ENCODE results near the gene NTRK3. TPM values are rescaled to one million over a fixed set of nuclear protein-coding genes. Genes with fewer than 3 reads are reported as not detected.

The NTRK3 gene
- total RNA-seq, 1 donor from 2014 or later = 6.4 TPM

GRCh38 chr15:88071141-88071540 lies 185.4 kb downstream of the NTRK3 start:
- TF ChIP-seq CTCF (IDR thresholded peaks at IDR 0.05; ENCODE audit: unreplicated experiment) = no peak
- peaks cover 13% of the 10 kb centered on the region for H3K4me1 Mint-ChIP-seq (ENCODE audit: unreplicated experiment)
- H3K27me3 Mint-ChIP-seq (ENCODE audit: unreplicated experiment) = no peaks in the 10 kb centered on the region
- H3K9me3 Mint-ChIP-seq (ENCODE audit: unreplicated experiment) = no peaks in the 10 kb centered on the region
- H3K4me3 Mint-ChIP-seq (ENCODE audit: unreplicated experiment) = no peak overlapping the region
- H3K36me3 Mint-ChIP-seq (ENCODE audit: low read depth, unreplicated experiment) = no peaks in the 10 kb centered on the region
- DNase-seq (ENCODE audit: low spot score) = no peak
- H3K27ac Mint-ChIP-seq (ENCODE audit: unreplicated experiment) = no peak overlapping the region

GRCh38 chr15:88069561-88069960 lies 187.0 kb downstream of the NTRK3 start:
- Mint-ChIP-seq H3K36me3 (ENCODE audit: low read depth, unreplicated experiment) (no peaks in the 10 kb centered on the region), H3K9me3 (ENCODE audit: unreplicated experiment) (no peaks in the 10 kb centered on the region), H3K27me3 (ENCODE audit: unreplicated experiment) (no peaks in the 10 kb centered on the region), H3K4me3 (ENCODE audit: unreplicated experiment) (no peak overlapping the region), H3K4me1 (ENCODE audit: unreplicated experiment) (peaks cover 13% of the 10 kb centered on the region), H3K27ac (ENCODE audit: unreplicated experiment) (no peak overlapping the region)
- TF ChIP-seq CTCF (IDR thresholded peaks at IDR 0.05; ENCODE audit: unreplicated experiment) = no peak
- no peak for DNase-seq (ENCODE audit: low spot score)

GRCh38 chr15:88067331-88067685 lies 189.2 kb downstream of the NTRK3 start:
- no peaks in the 10 kb centered on the region for H3K9me3 Mint-ChIP-seq (ENCODE audit: unreplicated experiment)

GRCh38 chr15:88066636-88067330 lies 189.8 kb downstream of the NTRK3 start:
- no peak overlapping the region for H3K4me3 Mint-ChIP-seq (ENCODE audit: unreplicated experiment)
- TF ChIP-seq CTCF (IDR thresholded peaks at IDR 0.05; ENCODE audit: unreplicated experiment) = no peak
- H3K27me3 Mint-ChIP-seq (ENCODE audit: unreplicated experiment) = peaks cover 1% of the 10 kb centered on the region
- H3K9me3 Mint-ChIP-seq (ENCODE audit: unreplicated experiment) = no peaks in the 10 kb centered on the region
- H3K4me1 Mint-ChIP-seq (ENCODE audit: unreplicated experiment) = peaks cover 9% of the 10 kb centered on the region
- DNase-seq (ENCODE audit: low spot score) = no peak
- no peak overlapping the region for H3K27ac Mint-ChIP-seq (ENCODE audit: unreplicated experiment)
- H3K36me3 Mint-ChIP-seq (ENCODE audit: low read depth, unreplicated experiment) = no peaks in the 10 kb centered on the region

More at GRCh38 chr15:88067331-88067685, 189.2 kb downstream of the NTRK3 start:
- Mint-ChIP-seq H3K27ac (ENCODE audit: unreplicated experiment) (no peak overlapping the region), H3K27me3 (ENCODE audit: unreplicated experiment) (peaks cover 1% of the 10 kb centered on the region), H3K4me1 (ENCODE audit: unreplicated experiment) (peaks cover 9% of the 10 kb centered on the region), H3K4me3 (ENCODE audit: unreplicated experiment) (no peak overlapping the region), H3K36me3 (ENCODE audit: low read depth, unreplicated experiment) (no peaks in the 10 kb centered on the region)
- TF ChIP-seq CTCF (IDR thresholded peaks at IDR 0.05; ENCODE audit: unreplicated experiment) = no peak
- DNase-seq (ENCODE audit: low spot score) = no peak

GRCh38 chr15:88061452-88061851 lies 195.1 kb downstream of the NTRK3 start:
- Mint-ChIP-seq H3K27me3 (ENCODE audit: unreplicated experiment) (peaks cover 1% of the 10 kb centered on the region), H3K27ac (ENCODE audit: unreplicated experiment) (no peak overlapping the region), H3K36me3 (ENCODE audit: low read depth, unreplicated experiment) (no peaks in the 10 kb centered on the region), H3K4me1 (ENCODE audit: unreplicated experiment) (no peaks in the 10 kb centered on the region), H3K9me3 (ENCODE audit: unreplicated experiment) (no peaks in the 10 kb centered on the region), H3K4me3 (ENCODE audit: unreplicated experiment) (no peak overlapping the region)
- no peak for TF ChIP-seq CTCF (IDR thresholded peaks at IDR 0.05; ENCODE audit: unreplicated experiment)
- DNase-seq (ENCODE audit: low spot score) = no peak

All from endothelial cell (in vitro differentiated cells).